Measurements from ENCODE around the gene COLQ.

COLQ gene

DNA sequence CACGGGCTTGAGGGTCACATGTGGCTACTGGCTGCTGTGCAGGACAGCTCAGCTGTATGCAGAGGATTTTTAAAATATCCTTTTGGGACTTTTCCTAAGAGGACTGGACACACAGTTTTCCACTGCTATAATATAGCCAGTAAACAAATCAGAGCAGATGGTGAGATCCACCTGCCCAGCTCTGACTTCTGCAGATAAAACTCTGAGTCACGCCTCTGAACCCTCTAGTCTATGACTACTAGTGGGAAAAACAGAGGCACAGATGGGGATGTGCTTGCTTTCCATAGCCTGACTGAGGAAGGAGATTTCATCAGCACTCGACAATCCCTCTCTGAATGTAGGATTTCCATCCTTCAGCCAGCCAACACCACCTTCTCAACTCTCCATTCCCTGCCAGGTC, 45.1 kb downstream of the COLQ start:
- DNase-seq (ENCODE audit: low read depth), result no peak
- TF ChIP-seq, protein P1, sequence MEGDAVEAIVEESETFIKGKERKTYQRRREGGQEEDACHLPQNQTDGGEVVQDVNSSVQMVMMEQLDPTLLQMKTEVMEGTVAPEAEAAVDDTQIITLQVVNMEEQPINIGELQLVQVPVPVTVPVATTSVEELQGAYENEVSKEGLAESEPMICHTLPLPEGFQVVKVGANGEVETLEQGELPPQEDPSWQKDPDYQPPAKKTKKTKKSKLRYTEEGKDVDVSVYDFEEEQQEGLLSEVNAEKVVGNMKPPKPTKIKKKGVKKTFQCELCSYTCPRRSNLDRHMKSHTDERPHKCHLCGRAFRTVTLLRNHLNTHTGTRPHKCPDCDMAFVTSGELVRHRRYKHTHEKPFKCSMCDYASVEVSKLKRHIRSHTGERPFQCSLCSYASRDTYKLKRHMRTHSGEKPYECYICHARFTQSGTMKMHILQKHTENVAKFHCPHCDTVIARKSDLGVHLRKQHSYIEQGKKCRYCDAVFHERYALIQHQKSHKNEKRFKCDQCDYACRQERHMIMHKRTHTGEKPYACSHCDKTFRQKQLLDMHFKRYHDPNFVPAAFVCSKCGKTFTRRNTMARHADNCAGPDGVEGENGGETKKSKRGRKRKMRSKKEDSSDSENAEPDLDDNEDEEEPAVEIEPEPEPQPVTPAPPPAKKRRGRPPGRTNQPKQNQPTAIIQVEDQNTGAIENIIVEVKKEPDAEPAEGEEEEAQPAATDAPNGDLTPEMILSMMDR (IDR thresholded peaks at IDR 0.05; ENCODE audit: control insufficient read depth, insufficient read depth, low read depth, low read length, missing control alignments), result no peak
- H3K4me3 ChIP-seq (ENCODE audit: control insufficient read depth, low read depth, low read length), result no peak overlapping the region

DNA sequence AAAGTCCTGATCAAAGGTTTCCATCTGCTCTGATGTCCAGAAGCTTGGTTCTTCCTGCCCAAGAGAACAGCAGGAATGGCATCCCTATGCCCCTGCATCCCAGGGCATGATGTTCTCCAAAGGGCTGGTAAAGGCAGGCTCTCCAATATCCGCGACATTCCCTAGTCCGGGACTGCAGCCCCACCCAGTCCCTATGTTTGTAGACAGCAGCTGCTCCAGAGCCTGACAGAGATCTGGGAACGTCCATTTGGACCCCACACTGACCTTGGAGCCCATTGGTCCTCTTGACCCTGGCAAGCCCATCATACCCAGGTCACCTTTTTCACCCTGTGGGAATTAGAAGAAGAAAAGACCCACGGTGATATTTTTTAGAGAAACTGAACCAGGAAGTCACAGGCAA, 46.3 kb downstream of the COLQ start:
- TF ChIP-seq, protein P1 (IDR thresholded peaks at IDR 0.05; ENCODE audit: control insufficient read depth, insufficient read depth, low read depth, low read length, missing control alignments), result no peak
- H3K4me3 ChIP-seq (ENCODE audit: control insufficient read depth, low read depth, low read length), result no peak overlapping the region
- DNase-seq (ENCODE audit: low read depth), result no peak

DNA sequence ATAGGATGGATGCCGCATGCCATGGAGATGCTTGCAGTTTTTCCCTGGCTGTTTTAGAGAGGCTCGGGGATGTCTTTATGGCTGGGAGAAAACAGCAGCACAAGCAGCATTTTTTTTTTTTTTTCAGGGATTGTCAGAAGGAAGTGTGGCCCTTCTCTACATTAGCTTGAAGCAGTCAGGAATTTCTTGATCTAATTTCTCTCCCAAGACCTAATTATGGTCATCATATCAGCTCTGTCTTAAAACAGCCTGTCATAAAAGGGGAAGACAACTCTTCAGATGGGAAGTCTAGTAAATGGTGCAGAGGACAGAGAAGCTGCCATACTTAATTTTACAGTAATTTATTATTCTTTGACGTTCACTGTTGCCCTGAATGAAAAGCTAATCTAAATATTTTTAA, 49.6 kb downstream of the COLQ start:
- DNase-seq (ENCODE audit: low read depth), result no peak
- no peak overlapping the region for H3K4me3 ChIP-seq (ENCODE audit: control insufficient read depth, low read depth, low read length)
- TF ChIP-seq, protein P1 (IDR thresholded peaks at IDR 0.05; ENCODE audit: control insufficient read depth, insufficient read depth, low read depth, low read length, missing control alignments), result no peak

DNA sequence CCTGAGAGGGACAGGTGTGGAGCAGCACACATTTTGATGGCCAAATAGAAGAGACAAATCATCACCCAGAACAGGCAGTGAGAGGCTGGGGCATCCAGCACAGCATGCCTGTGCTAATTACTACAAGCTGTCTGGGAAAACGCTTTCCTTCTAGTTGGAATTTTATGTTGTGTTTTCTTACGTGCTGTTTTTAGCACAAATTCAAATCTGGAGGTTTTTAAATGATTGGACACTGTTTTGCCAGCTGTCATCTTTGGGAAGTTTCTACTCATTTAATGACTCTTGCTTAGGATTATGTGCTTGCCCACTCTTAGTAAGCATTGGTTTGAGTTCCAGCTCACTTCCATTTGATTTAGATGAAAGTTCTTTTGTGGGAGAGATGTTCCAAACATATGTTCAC, 50.7 kb downstream of the COLQ start:
- H3K4me3 ChIP-seq (ENCODE audit: control insufficient read depth, low read depth, low read length), result no peak overlapping the region
- TF ChIP-seq, protein P1 (IDR thresholded peaks at IDR 0.05; ENCODE audit: control insufficient read depth, insufficient read depth, low read depth, low read length, missing control alignments), result no peak
- DNase-seq (ENCODE audit: low read depth), result no peak

DNA sequence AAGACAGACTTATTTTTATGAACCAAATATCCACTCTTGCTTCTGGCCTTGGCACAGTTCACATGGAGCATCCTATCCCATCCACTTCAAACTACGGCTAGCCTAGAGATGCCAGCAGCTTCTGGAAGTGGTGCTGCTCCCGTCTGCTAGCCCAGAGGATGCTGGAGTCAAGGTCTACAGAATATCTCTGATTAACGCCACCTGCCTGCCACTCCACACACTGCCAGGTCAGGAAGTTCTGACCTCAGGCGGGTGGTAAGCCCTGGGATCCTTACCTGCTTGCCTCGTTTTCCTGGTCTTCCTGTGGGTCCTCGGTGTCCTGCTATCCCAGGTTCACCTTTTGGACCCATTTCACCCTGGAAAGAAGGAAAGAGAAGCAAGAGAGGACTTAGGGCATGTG, 51.2 kb downstream of the COLQ start:
- no peak overlapping the region for H3K4me3 ChIP-seq (ENCODE audit: control insufficient read depth, low read depth, low read length)
- TF ChIP-seq, protein P1 (IDR thresholded peaks at IDR 0.05; ENCODE audit: control insufficient read depth, insufficient read depth, low read depth, low read length, missing control alignments), result no peak
- DNase-seq (ENCODE audit: low read depth), result no peak

DNA sequence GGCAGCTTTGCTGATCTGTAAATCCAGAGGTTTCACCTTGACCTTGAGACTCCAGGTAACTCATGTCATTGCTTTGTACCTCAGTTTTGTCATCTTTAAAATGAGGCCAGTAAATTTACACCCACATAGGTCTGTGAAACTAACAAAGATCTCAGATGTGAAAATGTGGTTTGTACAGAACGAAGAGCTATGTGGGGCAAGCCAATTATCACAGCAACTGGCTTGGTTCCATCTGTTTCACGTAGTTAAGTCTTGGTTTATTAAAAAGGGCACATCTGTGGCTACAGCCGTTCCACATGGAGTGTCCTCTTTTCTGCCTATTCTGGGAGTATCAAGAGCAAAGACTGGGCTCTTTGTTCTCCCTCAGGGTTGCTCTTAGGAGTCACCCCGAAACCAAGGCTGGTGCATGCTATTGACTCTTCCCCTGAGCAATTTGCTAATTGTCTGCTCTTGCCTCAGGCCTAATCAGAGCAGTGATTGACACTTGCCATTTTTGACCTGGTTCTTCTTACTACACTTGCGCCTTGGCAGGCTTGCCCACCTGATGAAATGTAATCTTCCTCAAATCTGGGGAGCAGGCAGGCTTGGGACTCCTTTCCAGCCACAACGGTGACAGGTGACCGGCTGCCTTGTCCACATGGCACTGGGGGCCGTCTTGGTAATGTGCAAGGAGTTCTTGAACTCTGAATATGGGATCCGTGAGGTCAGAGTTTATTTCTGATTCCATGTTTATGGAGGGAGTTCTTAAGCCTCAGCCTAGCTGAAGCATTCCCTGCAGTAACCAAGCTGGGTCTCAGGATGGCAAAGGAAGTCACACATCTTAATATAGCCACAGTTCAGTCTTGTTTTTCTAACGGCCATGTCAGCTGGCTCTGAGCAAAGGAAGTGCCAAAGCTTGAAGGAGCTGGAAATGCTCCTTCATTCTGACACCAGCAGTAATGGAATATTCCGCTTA, 54.0 kb downstream of the COLQ start:
- TF ChIP-seq, protein P1 (IDR thresholded peaks at IDR 0.05; ENCODE audit: control insufficient read depth, insufficient read depth, low read depth, low read length, missing control alignments), result no peak
- H3K4me3 ChIP-seq (ENCODE audit: control insufficient read depth, low read depth, low read length), result no peak overlapping the region
- no peak for DNase-seq (ENCODE audit: low read depth)

Data from AG09309 (cell line).